ENCODE measurements around the gene TMEM44.
"Not testable (repeated sequence)": the region's sequence is repeated elsewhere in the genome, so short reads cannot be mapped to it uniquely, and the experiment has no call there.

The TMEM44 gene

GRCh38 chr3:194640829-194641228 is 7.6 kb upstream of the TMEM44 start:
- no peak for DNase-seq

- no peak for DNase-seq
Observed at GRCh38 chr3:194638991-194639605, 5.9 kb upstream of the TMEM44 start.

DNA sequence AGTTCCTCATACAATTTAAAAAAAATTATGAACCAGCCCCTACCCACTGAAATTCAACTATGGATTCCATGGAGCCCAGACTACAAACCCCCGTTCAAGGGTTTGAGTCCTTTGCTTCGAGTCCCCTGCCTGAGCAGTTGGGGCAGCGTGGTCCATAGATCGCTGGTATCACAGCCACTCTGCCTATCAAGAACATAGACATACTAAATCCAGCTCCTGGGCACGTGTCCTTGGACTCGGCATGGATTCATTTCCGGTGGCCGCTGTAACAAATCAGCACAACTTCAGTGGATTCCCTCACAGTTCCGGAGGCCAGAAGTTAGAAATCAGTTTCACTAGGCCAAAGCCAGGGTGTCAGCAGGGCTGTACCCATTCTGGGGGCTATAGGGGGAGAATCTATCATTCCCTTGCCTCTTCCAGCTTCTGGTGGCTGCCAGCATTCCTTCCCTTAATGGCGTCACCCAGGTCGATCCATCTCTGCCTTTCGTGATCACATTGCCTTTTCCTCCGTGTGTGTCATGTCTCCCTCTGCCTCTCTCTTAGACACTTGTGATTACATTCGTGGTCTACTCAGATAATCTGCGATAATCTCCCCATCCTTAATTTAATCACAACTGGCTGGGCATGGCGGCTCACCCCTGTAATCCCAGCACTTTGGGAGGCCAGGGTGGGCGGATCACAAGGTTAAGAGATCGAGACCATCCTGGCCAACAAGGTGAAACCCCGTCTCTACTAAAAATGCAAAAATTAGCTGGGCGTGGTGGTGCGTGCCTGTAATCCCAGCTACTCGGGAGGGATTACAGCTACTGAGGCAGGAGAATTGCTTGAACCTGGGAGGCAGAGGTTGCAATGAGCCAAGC is 4.6 kb upstream of the TMEM44 start:
- no peak for DNase-seq

GRCh38 chr3:194637066-194637465 is 3.8 kb upstream of the TMEM44 start:
- no peak for DNase-seq

DNA sequence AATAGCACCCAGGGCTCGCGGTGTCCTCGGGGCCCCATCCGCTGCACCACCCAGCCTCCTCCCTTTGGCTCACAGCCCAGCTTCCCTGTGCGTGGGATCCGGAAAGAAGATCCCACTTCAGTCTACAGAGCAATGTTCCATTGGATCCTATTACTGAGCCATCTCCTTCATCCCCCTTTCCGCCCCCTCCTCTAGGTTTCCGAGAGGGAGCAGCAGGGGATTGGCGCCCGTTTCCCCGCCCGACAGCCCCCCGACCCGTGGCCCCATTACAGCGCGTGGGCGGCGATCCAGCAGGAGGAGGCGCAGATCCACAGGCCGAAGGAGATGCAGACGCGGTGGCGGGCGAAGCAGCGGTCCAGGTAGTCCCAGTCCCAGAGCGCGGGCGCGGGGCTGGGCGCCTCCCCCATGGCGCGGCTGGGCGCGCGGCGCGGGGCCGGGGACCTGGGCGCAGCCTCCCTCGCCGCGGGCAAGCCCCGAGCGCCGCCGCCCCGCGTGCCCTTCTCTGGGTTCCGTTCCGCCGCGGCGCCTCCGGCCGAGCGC is 340 bp downstream of the TMEM44 start:
- peak; percentile 67 for DNase-seq

- DNase-seq = no peak
Observed at GRCh38 chr3:194632226-194632808, 902 bp downstream of the TMEM44 start.

GRCh38 chr3:194631696-194632095 is 1.5 kb downstream of the TMEM44 start:
- no peak for DNase-seq

DNA sequence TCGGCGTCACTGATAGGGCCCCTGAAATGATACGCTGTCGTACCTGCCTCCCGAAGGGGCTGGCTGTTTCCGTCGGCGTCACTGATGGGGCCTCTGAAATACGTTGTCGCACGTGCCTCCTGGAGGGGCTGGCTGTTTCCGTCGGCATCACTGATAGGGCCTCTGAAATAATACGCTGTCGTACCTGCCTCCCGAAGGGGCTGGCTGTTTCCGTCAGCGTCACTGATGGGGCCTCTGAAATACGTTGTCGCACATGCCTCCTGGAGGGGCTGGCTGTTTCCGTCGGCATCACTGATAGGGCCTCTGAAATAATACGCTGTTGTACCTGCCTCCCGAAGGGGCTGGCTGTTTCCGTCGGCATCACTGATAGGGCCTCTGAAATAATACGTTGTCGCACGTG is 2.5 kb downstream of the TMEM44 start:
- DNase-seq = not testable (repeated sequence)

GRCh38 chr3:194624956-194625355 is 8.3 kb downstream of the TMEM44 start:
- DNase-seq = no peak

- no peak for DNase-seq
Observed at GRCh38 chr3:194623449-194624290, 9.5 kb downstream of the TMEM44 start.

DNA sequence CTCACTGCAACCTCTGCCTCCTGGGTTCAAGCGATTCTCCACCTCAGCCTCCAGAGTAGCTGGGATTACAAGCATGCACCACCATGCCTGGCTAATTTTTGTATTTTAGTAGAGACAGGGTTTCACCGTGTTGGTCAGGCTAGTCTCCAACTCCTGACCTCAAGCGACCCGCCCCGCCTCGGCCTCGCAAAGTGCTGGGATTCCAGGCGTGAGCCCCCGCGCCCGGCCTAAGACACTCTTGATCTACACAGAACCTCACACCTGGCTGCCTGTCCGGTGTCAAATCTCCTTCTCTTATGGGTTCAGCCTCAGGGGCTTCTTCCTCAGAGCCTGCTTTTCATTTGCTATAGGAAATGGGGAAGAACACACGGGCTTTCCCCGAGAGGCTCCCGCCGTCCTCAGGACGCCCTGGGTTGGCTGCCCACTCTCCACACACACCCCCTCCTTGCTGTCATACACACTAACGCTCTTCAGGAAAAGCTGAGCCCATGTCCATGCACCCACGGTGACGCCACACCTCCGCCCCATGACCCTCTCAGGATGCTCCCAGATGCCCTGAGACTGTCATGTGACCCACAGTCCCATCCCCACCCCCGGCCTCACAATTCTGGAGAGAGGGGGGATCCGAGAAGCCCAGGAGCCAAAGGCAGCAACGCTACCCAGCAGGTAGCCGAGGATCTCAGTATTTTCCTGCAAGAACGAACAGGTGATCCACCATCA is 10.4 kb downstream of the TMEM44 start:
- no peak for DNase-seq

- no peak for DNase-seq
Observed at GRCh38 chr3:194621947-194622346, 11.3 kb downstream of the TMEM44 start.

DNA sequence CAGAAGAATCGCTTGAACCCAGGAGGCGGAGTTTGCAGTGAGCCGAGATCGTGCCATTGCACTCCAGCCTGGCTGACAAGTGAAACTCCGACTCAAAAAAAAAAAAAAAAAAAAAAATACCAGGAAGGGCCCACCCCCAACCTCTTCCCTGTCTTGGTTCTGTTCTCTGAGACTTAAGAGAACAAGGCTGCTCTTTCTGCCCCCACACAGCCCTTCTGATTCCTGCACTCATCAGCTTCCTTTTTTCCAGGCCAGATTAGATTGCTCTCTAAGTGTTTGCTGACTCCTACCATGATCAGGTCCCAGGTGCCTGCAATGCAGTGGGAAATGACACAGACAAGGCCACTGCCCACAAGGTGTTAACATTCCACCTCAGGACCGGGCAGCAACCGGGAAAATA is 13.0 kb downstream of the TMEM44 start:
- no peak for DNase-seq

- no peak for DNase-seq
Observed at GRCh38 chr3:194619741-194620140, 13.5 kb downstream of the TMEM44 start.

DNA sequence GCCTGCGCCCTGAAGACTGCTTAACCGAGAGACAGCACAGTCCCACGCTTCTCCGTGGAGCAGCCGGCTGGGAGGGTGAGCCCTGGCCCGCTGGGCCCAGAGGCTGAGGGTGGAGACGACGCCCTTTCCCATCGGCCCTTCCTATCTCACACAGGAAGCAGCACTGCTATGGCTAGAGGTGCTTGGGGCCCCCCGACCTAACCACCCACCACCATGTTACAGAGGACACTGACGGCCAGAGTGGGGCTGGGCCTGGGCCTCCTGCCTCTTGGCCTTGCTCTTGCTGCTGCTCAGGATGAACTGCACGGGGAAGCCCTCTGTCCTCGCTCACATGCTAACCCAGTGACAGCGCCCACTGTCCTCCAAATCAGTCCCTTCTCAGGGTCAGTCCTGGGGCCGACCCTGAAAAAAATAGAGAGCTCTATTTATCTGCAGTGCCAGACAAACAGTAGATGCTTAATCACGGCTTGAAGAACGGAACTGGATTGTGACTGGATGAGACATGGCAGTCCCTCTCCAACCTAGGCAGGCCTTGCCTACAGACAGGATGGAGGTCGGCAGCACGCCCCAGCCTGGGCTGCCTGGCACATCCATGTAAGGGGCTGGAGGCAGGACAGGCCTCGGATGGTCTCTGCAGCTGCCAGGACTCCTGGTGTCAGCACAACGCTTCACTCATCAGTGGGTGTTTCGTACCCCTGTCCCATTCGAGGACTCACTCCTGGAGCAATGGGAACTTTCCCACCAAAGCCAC is 14.2 kb downstream of the TMEM44 start:
- DNase-seq = no peak

GRCh38 chr3:194617827-194618226 is 15.4 kb downstream of the TMEM44 start:
- no peak for DNase-seq

DNA sequence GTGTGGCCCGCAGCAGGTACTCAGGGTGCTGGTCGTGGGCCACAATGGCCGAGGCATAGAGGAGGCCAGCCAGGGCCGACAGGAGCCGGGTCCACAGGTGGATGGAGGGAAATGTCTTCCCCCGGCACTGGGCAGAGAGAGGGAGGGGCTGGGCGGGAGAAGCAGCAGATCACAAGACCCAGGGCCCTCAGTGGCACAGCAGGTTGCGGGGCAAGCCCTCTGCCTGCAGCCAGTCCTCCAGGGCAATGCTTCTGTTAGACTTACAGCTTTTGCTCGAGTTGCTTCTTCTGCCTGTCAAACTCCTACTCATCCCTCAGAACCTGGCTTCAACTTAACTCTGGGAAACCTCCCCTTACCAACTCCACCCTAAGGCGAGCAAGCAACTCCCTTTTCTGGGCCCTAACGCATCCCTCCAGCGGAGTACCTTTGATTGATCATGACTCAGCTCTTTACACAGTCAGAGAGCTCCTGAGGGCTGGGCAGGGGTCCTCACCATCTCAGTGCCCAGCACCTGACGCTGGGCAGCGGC is 16.0 kb downstream of the TMEM44 start:
- DNase-seq = no peak

DNA sequence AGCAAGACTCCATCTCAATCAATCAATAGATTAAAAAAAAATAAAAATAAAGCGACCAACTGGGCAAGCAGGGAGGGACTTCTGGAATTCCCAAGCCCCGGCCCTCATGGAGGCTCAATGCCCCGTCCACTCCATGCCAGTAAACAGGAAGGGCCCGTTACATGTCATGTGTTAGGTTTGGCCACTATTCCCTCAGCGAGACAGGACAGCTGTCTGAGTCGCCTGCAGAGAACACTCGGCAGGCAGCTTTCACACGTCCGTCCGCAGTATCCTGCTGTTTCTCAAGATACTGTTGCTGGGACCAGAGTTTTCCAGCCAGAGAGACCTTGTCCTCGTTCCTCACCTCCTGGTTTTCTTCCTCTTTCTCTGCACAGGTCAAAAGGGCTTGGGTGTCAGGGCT is 18.0 kb downstream of the TMEM44 start:
- DNase-seq = no peak

DNA sequence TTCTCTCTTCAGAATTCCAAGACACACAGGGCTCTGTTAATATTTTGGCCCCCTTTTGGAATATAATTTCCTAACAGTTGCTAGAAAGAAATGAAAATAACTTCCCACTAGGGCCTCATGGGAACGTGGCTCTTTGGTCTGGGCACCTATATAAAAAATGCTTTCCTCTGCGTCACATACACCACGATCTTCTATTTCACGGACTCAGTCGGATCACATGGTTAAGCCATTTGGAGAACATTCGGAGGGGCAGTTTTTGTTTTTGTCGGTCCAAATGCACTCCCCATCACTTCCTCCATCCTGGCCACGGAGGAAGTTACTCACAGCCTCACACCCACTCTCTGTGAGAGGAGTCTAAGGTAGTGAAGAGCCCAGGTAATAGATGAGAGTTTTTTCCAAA is 21.0 kb downstream of the TMEM44 start:
- DNase-seq = no peak

GRCh38 chr3:194610689-194611088 is 22.5 kb downstream of the TMEM44 start:
- DNase-seq = no peak

- no peak for DNase-seq
Observed at GRCh38 chr3:194609601-194610000, 23.6 kb downstream of the TMEM44 start.
